Nephron progenitor cell (in vitro differentiated cells): ENCODE results near the gene CCNL2.
A peak's percentile ranks its signal among the peaks of the same experiment; 100 is the strongest.
"Not testable (repeated sequence)": the region's sequence is repeated elsewhere in the genome, so short reads cannot be mapped to it uniquely, and the experiment has no call there.

ENCODE experiments used
- DNase-seq: peaks from one replicate; pipeline ENCODE4 v3.0.0; 2021
- H3K27ac Mint-ChIP-seq: 2 replicates; pipeline ENCODE4 v1.8.0; 2021; ENCODE audit warnings: mild to moderate bottlenecking, moderate library complexity, mixed read lengths
- H3K27me3 Mint-ChIP-seq: 2 replicates; pipeline ENCODE4 v1.8.0; 2021; ENCODE audit warnings: mild to moderate bottlenecking, low read depth, mixed read lengths; ENCODE audit not compliant: poor library complexity
- H3K36me3 Mint-ChIP-seq: 2 replicates; pipeline ENCODE4 v1.8.0; 2021; ENCODE audit warnings: low read depth, mixed read lengths
- H3K4me1 Mint-ChIP-seq: 2 replicates; pipeline ENCODE4 v1.8.0; 2021; ENCODE audit warnings: mixed read lengths
- H3K4me3 Mint-ChIP-seq: 2 replicates; pipeline ENCODE4 v1.8.0; 2021; ENCODE audit warnings: mild to moderate bottlenecking, moderate library complexity, mixed read lengths
- H3K9me3 Mint-ChIP-seq: 2 replicates; pipeline ENCODE4 v1.8.0; 2021; ENCODE audit warnings: mild to moderate bottlenecking, moderate library complexity, mixed read lengths
- CTCF ChIP-seq: fragments of 200-600 bp; sonication (generic); IDR thresholded peaks from 2 replicates; pipeline ENCODE4 v1.5.0; 2021; ENCODE audit warnings: antibody characterized with exemption

The CCNL2 gene

GRCh38 chr1:1429671-1430073 lies 30.5 kb upstream of the CCNL2 start:
- no peaks in the 10 kb centered on the region for H3K36me3 Mint-ChIP-seq

GRCh38 chr1:1428967-1429366 lies 29.8 kb upstream of the CCNL2 start:
- peaks cover 61% of the 10 kb centered on the region for H3K4me1 Mint-ChIP-seq
- not testable (repeated sequence) for H3K27me3 Mint-ChIP-seq

More at GRCh38 chr1:1429671-1430073, 30.5 kb upstream of the CCNL2 start:
- Mint-ChIP-seq H3K9me3 (peaks cover 5% of the 10 kb centered on the region), H3K27ac (peak overlapping the region; percentile 55), H3K4me1 (peaks cover 57% of the 10 kb centered on the region), H3K27me3 (peaks cover 1% of the 10 kb centered on the region), H3K4me3 (peak overlapping the region; percentile 52)
- no peak for TF ChIP-seq CTCF
- DNase-seq = no peak

GRCh38 chr1:1428174-1428573 lies 29.0 kb upstream of the CCNL2 start:
- TF ChIP-seq CTCF = no peak
- no peaks in the 10 kb centered on the region for H3K36me3 Mint-ChIP-seq
- peaks cover 5% of the 10 kb centered on the region for H3K9me3 Mint-ChIP-seq
- H3K27me3 Mint-ChIP-seq = peaks cover 3% of the 10 kb centered on the region
- peaks cover 63% of the 10 kb centered on the region for H3K4me1 Mint-ChIP-seq
- no peak for DNase-seq
- H3K4me3 Mint-ChIP-seq = peak overlapping the region; percentile 76
- no peak overlapping the region for H3K27ac Mint-ChIP-seq

More at GRCh38 chr1:1428967-1429366, 29.8 kb upstream of the CCNL2 start:
- DNase-seq, H3K4me3 Mint-ChIP-seq, H3K36me3 Mint-ChIP-seq, H3K9me3 Mint-ChIP-seq, H3K27ac Mint-ChIP-seq: not testable (repeated sequence)

GRCh38 chr1:1427820-1428148 lies 28.6 kb upstream of the CCNL2 start:
- no peak for DNase-seq
- Mint-ChIP-seq H3K36me3 (no peaks in the 10 kb centered on the region), H3K27ac (no peak overlapping the region), H3K4me1 (peaks cover 63% of the 10 kb centered on the region), H3K27me3 (peaks cover 3% of the 10 kb centered on the region), H3K4me3 (no peak overlapping the region), H3K9me3 (peaks cover 5% of the 10 kb centered on the region)
- TF ChIP-seq CTCF = no peak

GRCh38 chr1:1427106-1427819 lies 28.1 kb upstream of the CCNL2 start:
- no peaks in the 10 kb centered on the region for H3K36me3 Mint-ChIP-seq
- H3K9me3 Mint-ChIP-seq = peaks cover 5% of the 10 kb centered on the region
- peak; percentile 75 for DNase-seq
- H3K27ac Mint-ChIP-seq = no peak overlapping the region
- TF ChIP-seq CTCF = no peak
- H3K4me1 Mint-ChIP-seq = peaks cover 63% of the 10 kb centered on the region
- H3K27me3 Mint-ChIP-seq = peaks cover 3% of the 10 kb centered on the region
- H3K4me3 Mint-ChIP-seq = peak overlapping the region; percentile 23

GRCh38 chr1:1426496-1427105 lies 27.5 kb upstream of the CCNL2 start:
- no peak overlapping the region for H3K27ac Mint-ChIP-seq

More at GRCh38 chr1:1426496-1427105, 27.5 kb upstream of the CCNL2 start:
- peaks cover 3% of the 10 kb centered on the region for H3K27me3 Mint-ChIP-seq
- H3K4me3 Mint-ChIP-seq = peak overlapping the region; percentile 52
- TF ChIP-seq CTCF = no peak
- H3K9me3 Mint-ChIP-seq = peaks cover 5% of the 10 kb centered on the region
- no peak for DNase-seq
- H3K4me1 Mint-ChIP-seq = peaks cover 61% of the 10 kb centered on the region
- H3K36me3 Mint-ChIP-seq = no peaks in the 10 kb centered on the region
